Mesothelial cell of epicardium (in vitro differentiated cells): ENCODE measurements around the gene ZDHHC17. TPM values are rescaled to one million over a fixed set of nuclear protein-coding genes. Genes with fewer than 3 reads are reported as not detected.

Experiments used
- DNase-seq, 2 experiments: peaks; one replicate each; pipeline ENCODE4 v3.0.0; 2021; ENCODE audit warnings: low spot score in 2 of 2; ENCODE audit not compliant: unreplicated experiment in 2 of 2
- H3K27ac Mint-ChIP-seq: 2 replicates; pipeline ENCODE4 v1.8.0; 2021; ENCODE audit warnings: mixed read lengths
- H3K27me3 Mint-ChIP-seq: 2 replicates; pipeline ENCODE4 v1.8.0; 2021; ENCODE audit warnings: low read depth, mixed read lengths
- H3K36me3 Mint-ChIP-seq: 2 replicates; pipeline ENCODE4 v1.8.0; 2021; ENCODE audit warnings: mixed read lengths
- H3K4me1 Mint-ChIP-seq: 2 replicates; pipeline ENCODE4 v1.8.0; 2021; ENCODE audit warnings: mixed read lengths
- H3K4me3 Mint-ChIP-seq: 2 replicates; pipeline ENCODE4 v1.8.0; 2021; ENCODE audit warnings: mild to moderate bottlenecking, moderate library complexity, mixed read lengths
- H3K9me3 Mint-ChIP-seq: 2 replicates; pipeline ENCODE4 v1.8.0; 2021; ENCODE audit warnings: mixed read lengths
- CTCF ChIP-seq: fragments of 200-600 bp; sonication (generic); IDR thresholded peaks from one replicate; pipeline ENCODE4 v1.5.0; 2021; ENCODE audit warnings: antibody characterized with exemption; ENCODE audit not compliant: unreplicated experiment
- total RNA-seq: library from RNA; stranded (reverse); gene quantifications from 3 replicates; pipeline ENCODE4 v1.2.1, GENCODE V29; 2021

Gene ZDHHC17
- total RNA-seq, 1 donor from 2014 or later = 61.7 TPM

- peak overlapping the region; percentile 91 for H3K4me3 Mint-ChIP-seq
- DNase-seq = peak in 1 of 2 experiments; percentile 53
- peak overlapping the region; percentile 90 for H3K27ac Mint-ChIP-seq
- TF ChIP-seq CTCF = no peak
- no peaks in the 10 kb centered on the region for H3K9me3 Mint-ChIP-seq
- no peaks in the 10 kb centered on the region for H3K27me3 Mint-ChIP-seq
- no peaks in the 10 kb centered on the region for H3K36me3 Mint-ChIP-seq
- H3K4me1 Mint-ChIP-seq = peaks cover 62% of the 10 kb centered on the region
Measured at GRCh38 chr12:76878099-76878898, 114.4 kb downstream of the ZDHHC17 start.

- Mint-ChIP-seq H3K4me1 (peaks cover 56% of the 10 kb centered on the region), H3K9me3 (no peaks in the 10 kb centered on the region), H3K4me3 (peak within 1 kb of the TSS; percentile 91), H3K27me3 (no peaks in the 10 kb centered on the region), H3K36me3 (no peaks in the 10 kb centered on the region), H3K27ac (peak within 1 kb of the TSS; percentile 92)
- TF ChIP-seq CTCF = no peak
- DNase-seq = peak; percentile 78 to 88
Measured at GRCh38 chr12:76878899-76879709, 115.2 kb downstream of the ZDHHC17 start, which contains the start of gene CSRP2. Gene CSRP2, minus strand, starts transcription at chr12:76879019. Its CDS starts 12,759 bp downstream, at chr12:76866260.

GRCh38 chr12:76879710-76880518 lies 116.0 kb downstream of the ZDHHC17 start:
- Mint-ChIP-seq H3K36me3 (no peaks in the 10 kb centered on the region), H3K4me1 (peaks cover 51% of the 10 kb centered on the region), H3K27ac (peak overlapping the region; percentile 92), H3K27me3 (no peaks in the 10 kb centered on the region), H3K4me3 (peak overlapping the region; percentile 91), H3K9me3 (no peaks in the 10 kb centered on the region)
- DNase-seq = peak in 1 of 2 experiments; percentile 49
- TF ChIP-seq CTCF = peak; percentile 47

- H3K9me3 Mint-ChIP-seq = no peaks in the 10 kb centered on the region
- H3K27me3 Mint-ChIP-seq = no peaks in the 10 kb centered on the region
- no peak overlapping the region for H3K4me3 Mint-ChIP-seq
- peaks cover 48% of the 10 kb centered on the region for H3K4me1 Mint-ChIP-seq
- H3K27ac Mint-ChIP-seq = peak overlapping the region; percentile 54
- TF ChIP-seq CTCF = no peak
- no peaks in the 10 kb centered on the region for H3K36me3 Mint-ChIP-seq
- no peak for DNase-seq
Measured at GRCh38 chr12:76880519-76881023, 116.7 kb downstream of the ZDHHC17 start.

GRCh38 chr12:76881142-76881541 lies 117.2 kb downstream of the ZDHHC17 start:
- Mint-ChIP-seq H3K27me3 (no peaks in the 10 kb centered on the region), H3K36me3 (no peaks in the 10 kb centered on the region), H3K9me3 (no peaks in the 10 kb centered on the region), H3K27ac (no peak overlapping the region), H3K4me3 (no peak overlapping the region), H3K4me1 (peaks cover 48% of the 10 kb centered on the region)
- DNase-seq = no peak
- no peak for TF ChIP-seq CTCF
